ENCODE data around the gene SLC16A4. TPM values are rescaled to one million over a fixed set of nuclear protein-coding genes. Genes with fewer than 3 reads are reported as not detected.

SLC16A4 gene
- polyA plus RNA-seq, 12 donors: 7.2 to 24.8 (median 10.6) TPM; not detected in 1

DNA sequence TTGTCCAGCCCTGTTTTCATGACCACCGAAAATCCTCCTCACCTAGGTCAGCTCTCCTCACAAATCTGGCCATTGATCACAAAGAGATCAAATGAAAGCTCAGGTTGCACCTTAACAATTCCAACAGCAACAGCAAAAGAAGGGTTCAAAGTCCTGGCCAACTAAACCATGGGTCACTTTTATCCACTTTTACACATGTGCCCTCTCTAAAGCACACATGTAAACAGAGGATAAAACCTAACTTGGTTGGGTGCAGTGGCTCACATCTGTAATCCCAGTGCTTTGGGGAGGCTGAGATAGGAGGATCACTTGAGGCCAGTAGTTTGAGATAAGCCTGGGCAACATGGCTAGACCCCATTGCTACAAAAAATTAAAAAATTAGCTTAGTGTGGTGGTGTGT, 55.6 kb downstream of the SLC16A4 start:
- no peak for DNase-seq

- DNase-seq: no peak
Measured at GRCh38 chr1:110328700-110329099, 62.1 kb downstream of the SLC16A4 start.

GRCh38 chr1:110328274-110328673, 62.6 kb downstream of the SLC16A4 start:
- DNase-seq: no peak

DNA sequence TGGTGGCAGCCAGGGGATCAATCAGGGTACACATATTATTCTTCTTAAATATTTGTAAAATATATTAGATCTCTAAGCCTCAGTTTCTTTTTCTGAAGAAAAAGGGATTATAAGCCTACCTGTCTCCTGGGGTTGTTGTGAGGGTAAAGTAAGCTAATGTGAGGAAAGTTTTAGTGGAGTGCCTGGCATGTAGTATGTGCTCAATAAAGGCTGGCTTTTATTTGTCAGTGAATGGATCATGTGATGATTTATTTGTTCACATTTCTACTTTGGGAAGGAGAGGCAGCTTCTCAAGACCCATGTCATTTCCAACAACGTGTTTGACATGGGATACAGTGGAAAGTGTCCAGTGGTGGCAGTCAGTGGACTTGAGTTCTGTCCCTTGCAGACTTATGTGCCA, 64.0 kb downstream of the SLC16A4 start:
- no peak for DNase-seq

DNA sequence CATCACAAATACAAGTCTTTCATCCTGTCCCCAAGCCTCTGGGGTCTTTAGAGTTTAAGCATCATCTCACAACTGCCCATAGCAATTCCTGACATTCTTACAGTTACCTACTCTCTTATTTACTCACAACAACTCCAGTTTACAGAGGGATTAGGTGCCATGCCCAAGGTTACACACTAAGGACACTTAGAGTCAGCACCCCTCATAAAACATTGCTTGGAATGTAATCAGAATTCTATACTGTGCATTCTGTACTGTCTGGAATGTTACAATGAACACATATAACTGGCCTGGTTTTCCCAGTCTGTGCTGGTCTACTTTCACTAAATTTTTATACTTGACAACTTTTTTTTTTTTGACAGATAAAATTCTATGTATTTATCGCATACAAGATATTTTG, 66.2 kb downstream of the SLC16A4 start:
- DNase-seq: no peak

- DNase-seq: no peak
Measured at GRCh38 chr1:110321846-110322245, 69.0 kb downstream of the SLC16A4 start.

- DNase-seq: no peak
Measured at GRCh38 chr1:110321045-110321444, 69.8 kb downstream of the SLC16A4 start.

DNA sequence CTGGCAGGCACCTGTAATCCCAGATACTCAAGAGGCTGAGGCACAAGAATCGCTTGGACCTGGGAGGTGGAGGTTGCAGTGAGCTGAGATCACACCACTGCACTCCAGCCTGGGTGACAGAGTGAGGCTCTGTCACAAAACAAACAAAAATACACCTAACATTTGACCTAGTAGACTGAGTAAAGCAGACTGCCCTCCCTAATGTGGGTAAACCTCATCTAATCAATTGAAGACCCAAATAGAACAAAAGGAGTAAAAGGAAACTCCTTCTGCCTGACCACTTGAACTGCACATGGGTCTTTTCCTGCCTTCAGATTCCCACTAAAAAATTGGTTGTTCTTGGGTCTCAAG, 70.7 kb downstream of the SLC16A4 start:
- DNase-seq: no peak

DNA sequence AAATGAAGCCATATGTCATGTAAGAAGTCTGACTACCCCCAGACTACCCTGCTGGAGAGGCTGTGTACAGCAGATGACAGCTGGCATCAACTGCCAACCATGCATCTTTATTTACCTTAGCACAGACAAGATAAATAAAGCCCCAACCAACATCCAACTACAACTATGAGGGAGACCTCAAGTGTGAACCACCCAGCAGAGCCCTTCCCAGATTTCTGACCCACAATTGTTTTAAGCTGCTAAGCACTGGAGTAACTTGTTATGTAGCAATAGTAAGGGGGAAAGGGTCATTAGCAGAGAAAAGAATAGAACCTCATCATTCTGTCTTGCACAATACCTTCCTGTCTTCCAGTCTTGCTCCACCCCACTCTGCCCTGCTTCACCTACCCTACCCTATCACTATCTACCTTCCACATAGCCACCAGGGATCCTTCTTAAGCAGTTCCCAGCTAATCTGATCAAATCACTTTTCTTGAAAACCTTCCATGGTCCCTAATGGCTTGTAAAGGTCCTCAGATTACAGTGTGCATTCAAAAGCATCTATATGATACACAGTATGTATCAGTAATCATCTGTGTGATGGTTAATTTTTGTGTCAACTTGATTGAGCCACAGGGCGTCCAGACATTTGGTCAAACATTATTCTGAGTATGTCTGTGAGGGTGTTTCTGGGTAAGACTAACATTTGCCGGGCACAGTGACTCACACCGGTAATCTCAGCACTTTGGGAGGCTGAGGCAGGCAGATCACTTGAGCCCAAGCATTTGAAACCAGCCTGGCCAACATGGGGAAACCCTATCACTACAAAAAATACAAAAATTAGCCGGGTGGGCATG, 71.3 kb downstream of the SLC16A4 start:
- DNase-seq: no peak

DNA sequence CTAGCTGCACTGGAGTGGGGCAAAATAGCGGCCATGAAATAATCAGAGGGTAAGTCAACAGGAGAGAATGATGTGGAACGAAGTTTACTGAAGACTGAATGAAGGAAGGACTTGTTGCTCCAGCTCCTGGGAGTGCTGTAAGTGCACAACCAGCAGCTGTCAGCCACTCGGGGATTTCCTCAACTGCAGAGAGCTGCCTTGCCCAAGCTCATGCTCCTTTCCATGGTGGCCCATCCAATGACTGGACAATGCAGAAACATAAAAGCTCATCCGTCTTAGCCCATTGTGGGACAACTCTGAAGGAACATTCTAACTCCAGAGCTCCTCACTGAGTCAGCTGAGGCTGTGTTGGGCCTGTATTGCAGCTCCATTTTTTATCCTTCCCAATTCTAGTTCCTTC, 72.8 kb downstream of the SLC16A4 start:
- DNase-seq: no peak

DNA sequence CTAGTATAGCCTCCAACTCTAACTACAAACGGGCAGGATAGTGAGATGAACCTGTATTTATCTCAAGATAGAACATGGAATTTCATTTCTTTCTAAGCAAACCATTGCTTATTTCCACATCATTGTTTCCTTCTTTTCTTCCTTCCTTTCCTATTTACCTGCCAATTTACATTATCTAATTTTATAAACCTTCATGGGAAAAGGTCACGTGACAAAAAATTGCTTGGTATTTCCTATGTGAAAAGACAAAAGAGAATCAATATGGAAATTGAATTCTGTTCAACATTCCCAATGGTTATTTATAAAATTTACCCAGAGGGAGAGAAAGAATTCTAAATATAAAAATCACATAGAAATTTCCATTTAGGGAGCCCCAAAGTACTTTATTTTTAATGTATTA, 74.1 kb downstream of the SLC16A4 start:
- DNase-seq: no peak

Other genes starting within 250 kb of the SLC16A4 start
- gene SLC6A17, start 240.5 kb downstream of the SLC16A4 start, polyA plus RNA-seq (ENCODE audit: insufficient read length in 12 of 12): 1 to 10 TPM in 1 of 12 donors, under 1 TPM in 9, not detected in 2; 0.32 to 2.2 (median 0.45) TPM
- gene KCNC4, start 180.7 kb downstream of the SLC16A4 start, polyA plus RNA-seq (ENCODE audit: insufficient read length in 12 of 12): 10 to 100 TPM in 1 of 12 donors, 1 to 10 TPM in 10, not detected in 1; 4.7 to 21.9 (median 7.6) TPM
- 1 to 10 TPM in 11 of 12 donors, not detected in 1; 7.2 to 9.6 (median 8.4) TPM for gene RBM15, start 51.6 kb downstream of the SLC16A4 start, polyA plus RNA-seq (ENCODE audit: insufficient read length in 12 of 12)
- gene LAMTOR5, start 16.7 kb upstream of the SLC16A4 start, polyA plus RNA-seq (ENCODE audit: insufficient read length in 12 of 12): 100 to 1,000 TPM in 7 of 12 donors, 10 to 100 TPM in 4, not detected in 1; 59.5 to 127 (median 109) TPM
- gene PROK1, start 60.1 kb upstream of the SLC16A4 start, polyA plus RNA-seq (ENCODE audit: insufficient read length in 12 of 12): under 1 TPM in 2 of 12 donors, not detected in 10; 0.09 to 0.12 TPM
- gene KCNA10, start 128.1 kb upstream of the SLC16A4 start, polyA plus RNA-seq (ENCODE audit: insufficient read length in 12 of 12): 1 to 10 TPM in 1 of 12 donors, under 1 TPM in 9, not detected in 2; 0.12 to 1.2 (median 0.37) TPM
- gene KCNA2, start 215.3 kb upstream of the SLC16A4 start, polyA plus RNA-seq (ENCODE audit: insufficient read length in 12 of 12): 1 to 10 TPM in 9 of 12 donors, under 1 TPM in 2, not detected in 1; 0.59 to 2.2 (median 1.2) TPM